Daoy (cell line): ENCODE measurements around the gene LUZP1. TPM values are rescaled to one million over a fixed set of nuclear protein-coding genes. Genes with fewer than 3 reads are reported as not detected.

Experiments used
- DNase-seq: peaks from one replicate; pipeline ENCODE4 v3.0.0-alpha.2; 2015; ENCODE audit warnings: low read depth
- total RNA-seq: library from RNA; depleted of rRNA; stranded (reverse); fragments of >200 nt; shearing (Covaris generic); gene quantifications from 2 replicates; pipeline ENCODE4 v1.2.3, GENCODE V29; 2014

LUZP1 gene
- total RNA-seq, 1 experiment from 2014 or later, result 30.2 TPM

DNA sequence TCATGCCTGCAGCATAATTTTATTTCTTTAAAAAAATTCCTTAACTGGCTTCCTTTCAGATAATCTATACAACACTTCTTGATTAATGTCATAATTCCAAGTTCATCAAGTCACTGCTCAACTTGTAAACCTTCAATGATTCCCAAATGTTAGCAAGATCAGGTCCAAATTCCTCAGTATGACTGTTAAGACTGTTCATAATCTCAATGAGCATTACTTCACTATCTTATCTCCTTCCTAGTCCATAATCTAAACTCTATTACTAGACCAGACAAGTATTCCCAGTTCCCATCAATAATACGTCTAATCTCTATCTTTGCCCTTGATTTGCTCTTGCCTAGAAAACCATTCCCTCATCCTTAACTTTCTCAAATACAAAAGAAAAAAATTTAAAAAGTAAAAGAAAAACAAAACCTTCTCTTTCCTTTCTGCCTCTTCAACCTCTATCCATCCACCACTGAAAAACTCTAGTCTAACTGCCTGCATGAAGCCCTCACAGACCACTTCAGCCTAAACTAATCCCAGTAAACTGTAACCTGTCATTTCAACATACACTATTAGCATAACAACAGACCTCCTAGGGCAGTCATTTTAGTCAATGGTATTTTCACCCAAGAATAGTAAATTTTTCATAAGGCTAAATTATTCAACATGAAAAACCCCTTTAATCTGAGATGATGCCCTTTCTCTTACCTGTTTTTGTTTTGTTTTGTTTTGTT, 15.5 kb downstream of the LUZP1 start:
- DNase-seq, result no peak

GRCh38 chr1:23150742-23151141, 17.9 kb downstream of the LUZP1 start:
- no peak for DNase-seq

- no peak for DNase-seq
These were observed 18.5 kb downstream of the LUZP1 start for GRCh38 chr1:23150125-23150524.

- DNase-seq, result no peak
These were observed 19.5 kb downstream of the LUZP1 start for GRCh38 chr1:23149114-23149513.

- DNase-seq, result no peak
These were observed 20.6 kb downstream of the LUZP1 start for GRCh38 chr1:23148084-23148483.

DNA sequence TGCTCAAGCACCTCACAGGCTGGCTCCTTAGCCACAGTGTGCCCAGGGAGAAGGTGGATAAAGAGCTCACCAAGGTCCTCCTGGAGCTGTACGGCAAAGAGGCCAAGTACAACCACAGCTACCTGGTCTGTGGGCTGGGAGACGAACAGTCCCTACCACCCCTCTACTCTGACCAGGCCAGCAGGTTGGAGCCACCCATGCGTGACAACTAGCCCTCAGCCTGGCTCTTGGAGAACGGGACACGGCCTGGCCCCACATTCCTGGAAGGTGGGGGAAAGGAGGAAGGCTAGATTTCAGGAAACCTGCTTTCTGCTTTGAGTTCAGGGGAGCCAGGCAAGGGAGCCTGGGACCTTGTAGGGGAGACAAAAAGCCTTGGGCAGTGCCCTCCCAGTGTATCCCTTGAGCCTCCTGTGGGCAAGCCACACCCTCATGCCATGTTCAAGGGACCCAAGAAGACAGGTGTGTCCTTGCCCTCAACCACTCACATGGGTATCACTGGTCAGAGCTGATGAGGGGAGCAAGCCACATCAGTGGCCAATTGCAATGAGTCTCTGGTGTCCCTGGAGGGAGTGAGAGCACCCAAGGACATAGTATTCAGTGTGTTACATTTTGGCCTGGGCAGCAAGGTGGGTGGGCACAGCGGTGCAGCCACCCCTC, 27.6 kb downstream of the LUZP1 start:
- DNase-seq, result no peak

DNA sequence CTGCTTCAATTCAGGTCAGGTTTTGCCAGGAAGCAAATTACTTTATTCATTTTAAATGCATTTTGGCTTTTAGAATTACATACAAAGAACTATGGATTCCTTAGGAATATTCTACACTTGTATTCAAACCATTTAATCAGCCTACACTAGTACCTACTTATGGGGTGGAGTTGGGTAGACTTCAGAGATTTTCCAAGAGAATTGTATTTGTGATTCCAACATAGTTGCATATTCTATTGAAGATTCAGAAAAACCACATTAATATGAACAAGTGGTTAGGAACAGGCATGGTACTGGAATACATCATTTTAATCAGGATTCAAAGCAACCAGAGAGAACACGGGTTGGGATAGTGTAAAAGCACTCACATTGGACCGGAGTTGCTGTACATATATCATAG, 33.4 kb downstream of the LUZP1 start:
- DNase-seq, result no peak

DNA sequence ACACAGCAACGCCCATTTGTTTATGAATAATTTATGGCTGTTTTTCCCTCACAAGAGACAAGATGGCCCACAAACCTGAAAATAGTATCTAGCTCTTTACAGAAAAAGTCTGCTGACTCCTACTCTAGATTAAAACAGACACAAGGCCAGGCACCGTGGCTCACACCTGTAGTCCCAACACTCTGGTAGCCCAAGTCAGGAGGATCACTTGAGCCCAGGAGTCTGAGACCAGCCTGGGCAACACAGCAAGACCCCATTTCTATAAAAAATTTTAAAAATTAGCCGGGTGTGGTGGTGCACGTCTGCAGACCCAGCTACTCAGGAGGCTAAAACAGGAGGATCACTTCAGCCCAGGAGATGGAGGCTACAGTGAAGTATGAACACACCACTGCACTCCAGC, 34.6 kb downstream of the LUZP1 start:
- DNase-seq, result no peak

- no peak for DNase-seq
These were observed 35.1 kb downstream of the LUZP1 start for GRCh38 chr1:23133587-23133986.

- no peak for DNase-seq
These were observed 36.6 kb downstream of the LUZP1 start for GRCh38 chr1:23132033-23132432.

DNA sequence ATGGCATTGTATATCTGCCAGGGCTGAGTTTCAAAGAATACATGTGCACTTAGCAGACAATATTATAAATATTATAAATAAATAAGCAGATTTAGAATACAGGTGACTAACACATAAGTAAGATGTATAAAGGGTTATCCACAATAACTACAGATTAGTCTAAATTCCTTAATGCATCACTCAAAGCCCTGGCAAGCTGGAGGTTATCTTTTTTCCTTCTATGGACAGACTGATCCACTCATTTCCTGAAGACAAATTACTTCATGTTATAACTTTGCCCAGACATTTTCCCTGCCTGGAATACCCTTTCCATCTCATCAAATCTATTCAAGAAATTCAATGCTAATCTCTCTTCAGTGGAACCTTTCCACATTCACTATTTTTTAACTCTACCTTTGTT, 38.8 kb downstream of the LUZP1 start:
- DNase-seq, result no peak

- DNase-seq, result no peak
These were observed 41.9 kb downstream of the LUZP1 start for GRCh38 chr1:23126801-23127200.

DNA sequence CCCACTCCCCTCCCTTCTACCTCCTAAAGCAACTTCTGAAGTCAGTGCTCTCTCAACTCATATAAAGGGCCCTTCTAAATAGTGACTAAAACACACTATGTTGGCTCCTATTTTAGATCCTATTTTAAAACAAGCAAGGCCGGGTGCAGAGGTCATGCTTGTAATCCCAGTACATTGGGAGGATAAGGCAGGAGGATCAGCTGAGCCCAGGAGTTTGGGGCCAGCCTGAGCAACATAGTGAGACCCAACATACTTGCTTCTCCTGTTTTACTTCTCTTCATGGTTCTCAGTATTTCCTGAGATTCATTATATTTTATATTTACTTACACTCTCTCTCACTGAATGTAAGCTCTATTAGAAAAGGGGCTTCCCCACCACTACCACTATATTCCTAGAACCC, 42.5 kb downstream of the LUZP1 start:
- DNase-seq, result no peak

DNA sequence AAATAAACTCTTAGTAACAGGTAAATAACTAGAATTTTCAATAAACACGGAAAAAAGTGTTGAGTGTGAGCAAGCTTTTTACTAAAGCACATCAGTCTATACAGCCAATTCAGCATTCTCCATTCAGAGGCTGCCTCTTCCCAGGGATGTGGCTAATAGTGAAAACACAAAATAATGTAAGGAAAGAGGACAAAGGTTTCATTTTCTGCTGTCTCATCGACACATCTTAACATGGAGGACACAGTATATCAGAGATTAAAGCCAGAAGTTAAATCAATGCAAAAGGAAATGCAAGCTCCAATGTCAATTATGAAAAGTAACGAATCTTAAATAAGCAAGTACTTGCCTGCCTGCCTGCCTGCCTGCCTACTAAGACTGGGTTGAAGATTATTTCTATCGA, 43.2 kb downstream of the LUZP1 start:
- no peak for DNase-seq

DNA sequence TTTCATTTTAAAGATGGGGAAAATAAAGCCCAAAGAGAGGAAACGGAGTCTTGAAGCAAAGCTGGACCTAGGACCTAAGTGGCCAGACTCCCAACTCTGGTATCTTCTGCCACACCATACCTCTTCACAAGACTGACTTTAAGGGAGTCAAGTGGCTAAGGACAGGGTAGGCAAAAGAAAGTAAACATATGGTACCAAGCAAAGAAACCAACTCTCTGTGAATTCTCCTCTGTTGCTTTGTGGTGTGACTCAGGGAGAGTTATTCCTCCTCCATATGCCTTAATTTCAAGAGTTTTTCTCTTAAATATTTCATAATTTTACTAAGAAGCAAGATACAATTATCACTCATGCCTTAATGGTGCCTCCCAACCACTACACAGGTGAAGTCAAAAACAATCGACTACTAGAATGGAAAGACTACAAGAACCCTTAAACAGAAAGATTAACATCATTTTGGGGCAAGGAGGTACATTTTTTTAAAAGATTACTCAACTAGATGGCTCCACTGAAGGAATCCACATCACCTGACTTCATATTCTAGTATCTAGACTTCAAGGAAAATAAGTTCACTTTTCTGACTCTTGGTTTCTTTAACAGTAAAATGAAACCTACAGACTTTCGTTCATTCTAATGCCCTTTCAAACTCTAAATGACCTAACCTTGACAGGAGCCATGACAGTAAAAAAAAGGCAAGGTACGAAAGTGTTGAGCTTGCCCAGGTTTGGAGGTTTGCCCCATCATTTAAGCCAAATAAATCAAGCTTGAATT, 44.2 kb downstream of the LUZP1 start:
- DNase-seq, result no peak

GRCh38 chr1:23123528-23123927, 45.1 kb downstream of the LUZP1 start:
- DNase-seq, result no peak

DNA sequence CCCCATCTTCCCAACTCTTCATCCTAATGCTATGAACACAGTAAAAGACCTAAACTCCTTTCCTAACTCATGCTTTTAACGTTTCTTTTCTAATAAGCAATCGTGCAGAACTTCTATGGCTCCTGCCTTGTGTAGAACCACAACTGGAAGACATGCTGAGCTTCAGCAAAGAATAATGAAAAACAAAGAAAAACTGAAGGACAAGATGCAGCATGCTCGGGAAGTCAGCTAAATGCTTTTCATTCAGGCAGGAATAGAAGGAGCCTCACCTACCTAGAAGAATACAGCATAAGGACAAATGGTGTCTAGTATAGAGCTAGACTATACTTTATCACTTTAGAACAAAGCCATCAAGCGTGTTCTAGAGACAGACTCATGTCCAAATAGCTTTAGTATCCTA, 45.9 kb downstream of the LUZP1 start:
- no peak for DNase-seq

DNA sequence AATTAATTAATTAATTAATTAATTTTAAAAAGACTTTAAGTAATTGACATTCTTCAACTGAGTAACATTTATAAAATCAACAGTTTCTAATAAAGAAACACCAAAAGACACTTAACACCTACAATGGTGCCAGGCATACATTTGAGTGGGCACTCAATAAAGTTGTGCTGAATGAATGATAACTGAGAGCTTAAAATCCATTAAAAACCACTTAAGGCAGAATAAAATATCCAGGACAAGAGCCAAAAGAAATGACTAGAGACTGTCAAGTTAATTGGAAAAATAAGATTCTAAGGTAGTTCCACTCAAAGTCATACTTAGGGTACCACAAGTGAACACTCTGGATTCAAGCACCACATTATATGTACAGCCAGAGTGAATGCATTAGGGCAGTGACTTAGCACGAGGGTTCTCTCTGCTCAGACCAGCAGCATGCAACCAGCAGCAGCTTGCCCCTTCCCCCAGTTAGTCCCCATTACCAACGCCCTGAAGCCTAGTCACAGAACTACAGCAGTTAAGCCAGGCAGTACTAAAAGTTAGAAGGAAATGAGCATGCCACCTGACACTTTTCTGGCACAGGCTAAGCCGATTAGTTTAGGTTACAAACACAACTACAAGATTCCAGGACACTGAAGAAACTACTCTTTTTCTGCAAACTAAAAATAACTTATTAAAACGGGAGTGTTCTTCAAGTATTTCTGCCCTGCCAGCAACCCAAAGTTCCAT, 46.5 kb downstream of the LUZP1 start:
- peak; percentile 67 for DNase-seq

- DNase-seq, result no peak
These were observed 48.3 kb downstream of the LUZP1 start for GRCh38 chr1:23120383-23120782.

- peak; percentile 55 for DNase-seq
These were observed 49.5 kb downstream of the LUZP1 start for GRCh38 chr1:23118957-23119792.

DNA sequence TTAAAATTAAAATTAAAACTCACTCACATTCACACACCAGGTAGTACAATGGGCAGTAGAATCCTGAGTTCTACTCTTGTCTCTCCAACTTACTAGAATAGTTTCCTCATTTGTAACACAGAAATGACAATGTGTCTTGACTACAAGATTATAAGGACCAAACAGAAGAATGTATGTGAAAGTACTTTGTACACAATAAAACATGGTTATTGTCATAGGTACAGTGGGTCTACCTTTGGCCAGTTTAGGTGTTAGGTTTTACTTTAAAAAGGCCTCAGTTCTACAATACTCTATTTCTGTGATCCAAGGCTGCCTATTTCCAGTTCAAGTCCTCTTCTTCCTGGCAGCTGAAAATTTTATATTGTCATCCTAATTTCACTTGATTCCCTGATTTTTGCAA, 50.2 kb downstream of the LUZP1 start:
- no peak for DNase-seq
